Measurements from ENCODE around the gene ZNF778. TPM values are rescaled to one million over a fixed set of nuclear protein-coding genes. Genes with fewer than 3 reads are reported as not detected.

The ZNF778 gene
- total RNA-seq, 1 donor from 2014 or later, result 37.5 TPM

GRCh38 chr16:89277641-89278341 lies 60.3 kb downstream of the ZNF778 start:
- DNase-seq, result no peak

DNA sequence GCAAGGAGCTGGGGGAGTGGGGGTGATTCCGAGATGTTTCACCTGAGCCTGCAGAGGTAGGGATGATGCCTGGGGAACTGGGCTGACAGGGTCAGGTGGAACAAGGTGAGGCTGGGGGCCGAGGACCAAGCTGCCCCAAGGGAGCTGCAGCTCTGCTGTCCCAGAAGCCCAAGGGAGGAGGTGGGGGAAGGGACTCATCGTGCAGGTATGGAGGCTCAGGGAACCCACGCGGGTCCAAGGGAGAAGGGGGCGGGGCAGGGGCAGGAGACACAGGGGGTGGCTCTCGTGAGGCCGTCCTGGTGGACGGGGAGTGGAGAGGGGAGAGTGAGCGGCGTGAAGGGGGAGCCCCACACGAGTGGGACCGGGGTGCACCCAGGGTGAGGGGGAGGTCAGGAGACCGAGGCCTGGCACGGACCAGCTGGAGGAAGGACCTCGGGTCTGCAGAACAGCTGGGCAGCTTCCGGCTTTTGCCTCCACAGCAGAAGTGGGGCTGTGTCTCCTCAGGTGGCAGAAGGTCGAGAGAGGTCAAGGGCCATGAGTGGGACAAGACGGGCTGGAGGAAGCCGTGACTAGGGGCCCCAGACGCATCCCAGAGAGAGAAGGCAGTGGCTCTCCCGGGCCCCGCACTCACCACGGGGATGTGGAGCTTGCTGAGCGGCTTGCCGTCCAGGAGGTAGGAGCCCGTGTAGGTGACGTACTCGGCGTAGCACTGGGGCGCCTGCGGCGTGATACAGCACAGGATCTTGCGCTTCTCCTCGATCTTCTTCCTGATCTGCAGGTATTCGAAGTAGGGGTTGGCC lies 61.1 kb downstream of the ZNF778 start:
- no peak for DNase-seq

DNA sequence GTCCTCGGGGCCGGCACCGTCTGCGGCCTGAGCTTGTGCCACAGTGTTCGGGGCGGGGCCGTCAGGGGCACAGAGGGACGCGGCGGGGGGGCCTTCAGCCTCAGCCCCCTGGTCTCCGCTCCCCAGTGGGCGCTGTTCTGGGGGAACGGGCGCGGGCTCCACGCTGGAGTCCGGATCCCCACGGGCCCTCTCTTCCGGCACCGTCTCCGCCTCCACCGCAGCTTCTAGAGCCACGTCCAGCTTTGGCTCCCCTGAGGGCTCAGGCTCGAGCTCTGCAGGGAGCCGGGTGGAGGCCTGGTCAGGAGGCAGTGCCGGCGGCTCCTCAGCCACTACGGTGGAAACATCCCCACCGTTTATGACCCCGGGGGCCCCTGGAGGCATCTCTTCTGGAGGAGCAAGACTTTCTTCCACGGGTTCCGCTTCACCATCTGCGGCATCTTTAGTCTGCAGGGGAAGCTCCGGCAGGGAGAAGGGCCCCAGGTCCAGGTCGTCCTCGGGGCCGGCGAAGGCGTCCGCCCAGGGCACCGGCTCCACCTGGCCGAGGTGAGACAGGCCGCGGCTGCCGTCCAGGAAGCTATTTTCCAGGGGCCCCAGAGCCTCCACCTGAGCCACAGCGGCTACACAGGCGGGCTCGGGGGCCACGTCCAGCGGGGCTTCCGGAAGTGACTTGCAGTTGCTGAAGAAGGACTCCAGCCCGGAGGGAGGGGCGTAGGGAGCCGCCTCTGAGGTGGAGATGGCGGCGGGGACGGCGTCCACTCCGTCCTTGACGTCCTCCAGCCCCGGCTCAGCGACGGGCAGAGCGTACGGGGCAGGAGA lies 62.4 kb downstream of the ZNF778 start:
- no peak for DNase-seq

DNA sequence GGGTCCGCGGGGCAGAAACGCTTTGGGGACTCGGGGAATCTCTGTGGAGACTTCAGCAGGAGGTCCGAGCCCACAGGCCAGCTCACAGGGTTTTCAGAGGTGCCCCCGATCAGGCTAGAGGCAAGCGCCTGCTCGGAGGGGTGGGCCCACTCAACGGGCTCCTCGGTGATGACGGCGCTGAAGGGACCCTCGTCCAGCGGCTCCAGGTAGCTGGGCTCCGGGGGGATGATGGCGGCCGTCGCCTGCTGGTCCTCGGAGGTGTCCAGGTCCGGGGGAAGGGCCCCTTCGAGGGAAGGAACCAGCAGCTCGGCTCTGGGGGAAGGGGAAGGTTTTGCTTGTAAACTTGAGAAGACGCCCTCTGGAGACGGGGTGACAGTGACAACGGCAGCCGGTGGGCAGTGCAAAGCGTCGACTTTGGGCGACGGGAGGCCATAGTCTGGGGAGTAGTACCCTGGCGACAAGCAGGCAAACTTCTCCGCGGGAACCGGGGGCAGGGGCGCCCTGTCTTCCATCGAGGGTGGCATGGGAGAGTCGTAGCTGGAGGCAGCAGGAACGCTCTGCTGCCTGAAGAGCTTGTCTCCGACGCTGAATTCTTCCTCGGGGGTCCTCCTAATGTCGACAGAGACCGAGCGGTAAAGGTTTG lies 63.2 kb downstream of the ZNF778 start:
- DNase-seq, result no peak

DNA sequence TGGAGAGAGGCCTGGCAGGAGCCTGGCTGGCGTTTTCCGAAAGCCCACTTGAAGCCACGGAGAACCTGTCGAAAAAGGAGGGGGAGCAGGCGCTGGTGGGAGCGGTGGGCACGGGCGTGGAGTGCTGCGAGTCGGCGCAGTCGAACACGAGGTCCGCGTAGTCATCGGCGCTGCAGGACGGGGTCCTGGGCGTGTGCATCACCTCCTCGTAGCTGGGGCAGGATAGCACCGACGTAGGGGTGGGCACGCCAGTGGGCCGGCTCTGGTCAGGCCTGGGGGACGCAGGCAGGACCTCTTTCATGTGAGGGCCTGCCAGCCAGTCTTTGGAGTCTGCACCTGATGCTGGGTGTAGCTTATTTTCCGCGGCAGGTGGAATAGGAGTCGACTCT lies 63.7 kb downstream of the ZNF778 start:
- no peak for DNase-seq

DNA sequence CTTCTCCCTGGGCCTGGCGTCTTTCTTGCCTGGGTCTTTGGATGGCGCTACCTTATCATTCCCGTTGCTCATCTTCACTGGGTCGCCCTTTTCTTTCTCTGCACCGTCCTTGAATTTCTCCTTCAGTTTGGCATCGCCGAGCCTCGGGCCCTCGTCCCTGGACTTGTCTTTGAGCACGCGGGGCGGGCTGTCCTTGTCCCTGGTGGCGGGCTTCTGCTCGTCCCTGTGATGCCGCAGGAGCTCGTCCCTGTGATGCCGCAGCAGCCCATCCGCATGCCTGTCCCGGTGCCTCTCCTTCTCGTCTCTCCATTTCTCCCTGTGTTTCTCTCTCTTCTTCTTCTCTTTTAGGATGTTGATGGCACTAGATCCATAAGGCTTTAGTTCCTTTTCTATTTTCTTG lies 64.3 kb downstream of the ZNF778 start:
- DNase-seq, result no peak

- no peak for DNase-seq
Measured at GRCh38 chr16:89282523-89282922, 65.0 kb downstream of the ZNF778 start.

DNA sequence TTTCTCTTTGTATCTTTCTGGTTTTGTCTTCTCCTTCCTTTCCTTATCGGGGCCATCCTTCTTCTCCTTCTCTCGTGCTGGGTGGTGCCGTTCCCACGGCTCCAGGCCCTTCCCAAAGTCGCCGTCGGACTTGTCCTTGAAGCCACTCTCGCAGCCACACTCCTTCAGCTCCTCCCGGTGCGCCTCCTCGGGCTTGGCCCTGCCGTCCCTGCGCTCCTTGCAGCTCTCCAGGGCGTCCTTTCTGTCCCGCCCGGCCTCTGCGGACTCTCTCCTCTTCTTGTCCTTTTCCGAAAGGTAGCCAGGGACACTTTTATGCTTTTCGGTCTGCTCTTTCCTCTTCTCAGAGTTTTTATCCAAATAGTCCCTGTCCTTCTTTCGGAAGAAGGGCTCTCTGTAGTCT lies 65.9 kb downstream of the ZNF778 start:
- no peak for DNase-seq

- no peak for DNase-seq
Measured at GRCh38 chr16:89285381-89285780, 67.9 kb downstream of the ZNF778 start.

GRCh38 chr16:89286096-89286495 lies 68.6 kb downstream of the ZNF778 start:
- DNase-seq, result no peak

Other genes with a start within 250 kb of the ZNF778 start
- gene CBFA2T3, start 240.5 kb upstream of the ZNF778 start, total RNA-seq, result 3.6 TPM
- gene ACSF3, start 123.9 kb upstream of the ZNF778 start, total RNA-seq, result 20.1 TPM
- gene CDH15, start 46.0 kb upstream of the ZNF778 start, total RNA-seq, result 72.0 TPM
- 0.21 TPM for gene SLC22A31, start 17.2 kb upstream of the ZNF778 start, total RNA-seq

All from tongue (tissue), 2 donors.